Upper lobe of right lung (tissue), 1 donor: ENCODE measurements around the gene CELA1. TPM values are rescaled to one million over a fixed set of nuclear protein-coding genes. Genes with fewer than 3 reads are reported as not detected.
A peak's percentile ranks its signal among the peaks of the same experiment; 100 is the strongest.
"Not testable (repeated sequence)": the region's sequence is repeated elsewhere in the genome, so short reads cannot be mapped to it uniquely, and the experiment has no call there.

Experiments used
- ATAC-seq: fragments of 200-7000 bp; cut with Tn5 transposase; one replicate; pipeline ENCODE4 v1.9.1; 2020; ENCODE audit warnings: mild to moderate bottlenecking, moderate library complexity
- DNase-seq: peaks from one replicate; pipeline ENCODE4 v3.0.0-alpha.2; 2020
- H3K27ac ChIP-seq: fragments of 200-600 bp; one replicate; pipeline ENCODE4 v1.8.0; 2022
- H3K27me3 ChIP-seq: fragments of 200-600 bp; one replicate; pipeline ENCODE4 v1.8.0; 2022; ENCODE audit warnings: mild to moderate bottlenecking
- H3K36me3 ChIP-seq: fragments of 200-600 bp; one replicate; pipeline ENCODE4 v1.8.0; 2022
- H3K4me1 ChIP-seq: fragments of 200-600 bp; one replicate; pipeline ENCODE4 v1.8.0; 2022
- H3K4me3 ChIP-seq: fragments of 200-600 bp; one replicate; pipeline ENCODE4 v1.8.0; 2022; ENCODE audit warnings: mild to moderate bottlenecking
- H3K9me3 ChIP-seq: fragments of 200-600 bp; one replicate; pipeline ENCODE4 v1.8.0; 2022
- intact Hi-C: fragments of 100-400 bp; cut with DNase I; formaldehyde crosslinking; loops from one replicate; pipeline ENCODE4 v1.11.0; 2022
- total RNA-seq: library from RNA; stranded (reverse); fragmentation: NEBNext Ultra II Directional; extraction: Animal tissue kit (Norgen Biotek cat#: 25700); gene quantifications from one replicate; pipeline ENCODE4 v1.2.1, GENCODE V29; 2021
- TF ChIP-seq, protein P1 (sequence below): fragments of 200-600 bp; IDR thresholded peaks from one replicate; pipeline ENCODE4 v1.8.0; 2022; ENCODE audit warnings: antibody characterized with exemption
- donor health status: DM: no; HTN: yes; CAD: no; lungs with severe emphysema.

The CELA1 gene
- total RNA-seq, 1 donor from 2014 or later: not detected

DNA sequence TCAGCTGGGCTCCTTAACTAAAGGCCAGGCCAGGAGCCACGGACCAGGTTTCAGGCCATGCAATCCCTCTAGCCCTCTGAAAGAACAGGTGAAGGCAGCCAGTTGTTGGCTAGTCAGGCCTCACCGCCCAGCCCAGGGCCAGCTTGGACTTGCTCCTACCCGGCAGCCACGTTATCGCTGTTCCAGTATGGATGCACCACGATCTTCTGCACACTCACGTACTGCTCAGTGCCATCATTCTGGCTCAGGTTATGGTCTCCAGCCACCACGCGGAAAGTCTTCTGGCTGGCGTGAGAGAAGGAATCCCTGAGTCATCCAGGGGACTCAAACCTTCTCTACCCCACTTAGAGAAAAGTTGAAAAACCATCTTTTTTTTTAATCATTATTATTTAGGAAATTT, 4.1 kb downstream of the CELA1 start:
- Histone ChIP-seq H3K9me3 (no peaks in the 10 kb centered on the region), H3K27me3 (no peaks in the 10 kb centered on the region), H3K36me3 (no peaks in the 10 kb centered on the region), H3K4me3 (no peak overlapping the region), H3K27ac (no peak overlapping the region), H3K4me1 (peaks cover 5% of the 10 kb centered on the region)
- intact Hi-C loops: loop anchor here (10.0 kb wide), 1 partner anchor 68 kb away; the partner anchor contains the start of gene SMAGP
- no peak for ATAC-seq
- TF ChIP-seq, protein P1, sequence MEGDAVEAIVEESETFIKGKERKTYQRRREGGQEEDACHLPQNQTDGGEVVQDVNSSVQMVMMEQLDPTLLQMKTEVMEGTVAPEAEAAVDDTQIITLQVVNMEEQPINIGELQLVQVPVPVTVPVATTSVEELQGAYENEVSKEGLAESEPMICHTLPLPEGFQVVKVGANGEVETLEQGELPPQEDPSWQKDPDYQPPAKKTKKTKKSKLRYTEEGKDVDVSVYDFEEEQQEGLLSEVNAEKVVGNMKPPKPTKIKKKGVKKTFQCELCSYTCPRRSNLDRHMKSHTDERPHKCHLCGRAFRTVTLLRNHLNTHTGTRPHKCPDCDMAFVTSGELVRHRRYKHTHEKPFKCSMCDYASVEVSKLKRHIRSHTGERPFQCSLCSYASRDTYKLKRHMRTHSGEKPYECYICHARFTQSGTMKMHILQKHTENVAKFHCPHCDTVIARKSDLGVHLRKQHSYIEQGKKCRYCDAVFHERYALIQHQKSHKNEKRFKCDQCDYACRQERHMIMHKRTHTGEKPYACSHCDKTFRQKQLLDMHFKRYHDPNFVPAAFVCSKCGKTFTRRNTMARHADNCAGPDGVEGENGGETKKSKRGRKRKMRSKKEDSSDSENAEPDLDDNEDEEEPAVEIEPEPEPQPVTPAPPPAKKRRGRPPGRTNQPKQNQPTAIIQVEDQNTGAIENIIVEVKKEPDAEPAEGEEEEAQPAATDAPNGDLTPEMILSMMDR: no peak
- DNase-seq: no peak

DNA sequence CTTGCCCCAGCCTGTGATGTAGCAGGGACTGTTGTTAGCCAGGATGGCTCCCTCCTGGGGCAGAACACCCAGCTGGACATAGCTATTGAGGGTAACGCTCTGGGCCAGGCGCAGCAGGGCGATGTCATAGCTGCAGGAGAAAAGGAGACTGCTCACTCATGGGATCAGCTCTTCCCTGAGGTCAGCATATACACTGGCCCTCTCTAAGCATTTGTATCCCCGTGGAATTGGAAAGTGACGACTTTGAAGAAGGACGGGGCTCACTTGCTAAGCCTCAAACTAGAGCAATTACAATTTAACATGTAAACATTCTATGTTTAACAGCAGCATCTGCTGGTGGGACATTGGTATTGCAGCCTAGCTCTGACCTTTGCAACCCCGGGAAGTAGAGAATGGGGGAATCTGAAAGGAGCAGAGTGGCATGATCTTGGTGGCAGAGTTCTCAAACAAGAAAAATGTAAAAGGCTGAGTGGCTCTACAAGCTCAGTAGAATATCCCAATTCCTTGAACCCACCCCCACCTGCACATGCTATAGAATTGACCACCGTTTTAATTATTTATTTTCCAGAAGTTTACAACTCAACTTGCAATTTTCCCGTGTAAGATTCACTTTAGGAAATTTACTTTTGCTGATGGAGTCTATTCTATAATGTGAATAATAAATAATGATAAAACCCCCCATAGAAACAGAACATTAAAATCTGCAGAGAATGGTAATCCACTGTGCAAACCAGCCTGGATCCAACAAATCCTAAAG, 5.0 kb downstream of the CELA1 start:
- peak overlapping the region; percentile 19 for H3K4me3 ChIP-seq
- intact Hi-C loops: loop anchor here (10.0 kb wide), 1 partner anchor 67 kb away; the partner anchor contains the start of gene SMAGP
- peaks cover 5% of the 10 kb centered on the region for H3K4me1 ChIP-seq

DNA sequence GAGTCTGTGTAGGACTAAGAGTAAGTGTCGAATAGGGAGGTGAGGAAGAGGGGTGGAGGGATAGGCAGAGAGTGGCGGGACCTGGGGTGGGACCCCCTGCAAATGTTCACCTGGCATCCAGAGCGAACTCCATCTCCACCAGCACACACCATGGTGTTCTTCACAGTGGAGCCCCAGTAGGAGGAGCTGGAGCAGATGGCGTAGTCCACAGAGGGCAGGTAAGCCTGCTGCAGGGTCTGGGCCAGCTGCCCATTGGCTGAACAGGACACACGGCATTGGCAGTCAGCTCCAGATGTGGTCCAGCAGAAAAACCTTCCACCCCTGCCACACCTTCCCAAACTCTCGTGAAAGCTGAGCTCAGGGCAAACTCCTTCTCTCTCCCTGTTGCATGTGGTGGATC, 6.7 kb downstream of the CELA1 start:
- Histone ChIP-seq H3K4me3 (no peak overlapping the region), H3K4me1 (peaks cover 5% of the 10 kb centered on the region), H3K27me3 (no peaks in the 10 kb centered on the region), H3K27ac (no peak overlapping the region), H3K9me3 (no peaks in the 10 kb centered on the region), H3K36me3 (no peaks in the 10 kb centered on the region)
- DNase-seq (no peak), ATAC-seq (no peak)
- intact Hi-C loops: loop anchor here (10.0 kb wide), 1 partner anchor 65 kb away; the partner anchor contains the start of gene SMAGP
- TF ChIP-seq, protein P1: no peak

More for the DNA sequence above, 5.0 kb downstream of the CELA1 start:
- Histone ChIP-seq H3K27ac (peak overlapping the region; percentile 37), H3K36me3 (no peaks in the 10 kb centered on the region), H3K9me3 (no peaks in the 10 kb centered on the region), H3K27me3 (no peaks in the 10 kb centered on the region)
- no peak for DNase-seq
- TF ChIP-seq, protein P1: peak; percentile 98
- ATAC-seq: peak; percentile 96

DNA sequence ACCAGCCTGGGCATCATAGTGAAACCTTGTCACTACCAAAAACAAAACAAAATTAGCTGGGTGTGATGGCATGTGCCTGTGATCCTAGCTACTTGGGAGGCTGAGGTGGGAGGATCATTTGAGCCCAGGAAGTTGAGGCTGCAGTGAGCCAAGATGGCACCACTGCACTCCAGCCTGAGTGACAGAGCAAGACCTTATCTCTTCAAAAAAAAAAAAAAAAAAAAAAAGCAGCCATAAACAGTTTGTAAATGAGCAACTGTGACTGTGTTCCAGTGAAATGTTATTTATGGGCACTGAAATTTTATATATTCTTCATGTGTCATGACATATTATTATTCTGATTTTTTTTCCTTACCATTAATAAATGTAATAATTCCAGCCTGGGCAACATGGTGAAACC, 9.1 kb downstream of the CELA1 start:
- H3K4me1 ChIP-seq, ATAC-seq, H3K9me3 ChIP-seq, H3K36me3 ChIP-seq, H3K27ac ChIP-seq, H3K4me3 ChIP-seq, DNase-seq, H3K27me3 ChIP-seq, intact Hi-C loops: not testable (repeated sequence)

DNA sequence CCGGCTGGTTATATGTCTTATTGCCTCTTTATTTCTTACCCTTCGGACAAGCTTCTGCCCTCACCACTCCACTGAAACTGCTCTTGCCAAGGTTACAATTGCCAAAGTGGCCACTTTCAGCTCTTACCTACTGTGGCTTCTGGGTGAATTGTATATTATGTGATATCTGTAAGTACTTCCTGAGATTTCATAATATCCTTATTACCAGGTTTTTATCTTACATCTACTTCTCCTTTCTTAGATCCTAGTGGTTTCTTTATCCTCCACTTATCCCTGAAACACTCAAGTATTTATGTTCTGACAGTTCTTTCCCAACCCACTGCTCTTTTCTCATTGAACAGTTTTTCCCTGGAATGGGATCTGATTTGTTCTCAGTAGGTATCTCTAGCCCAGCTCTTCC, 10.5 kb downstream of the CELA1 start:
- peak overlapping the region; percentile 17 for H3K27ac ChIP-seq
- ATAC-seq: peak; percentile 79

DNA sequence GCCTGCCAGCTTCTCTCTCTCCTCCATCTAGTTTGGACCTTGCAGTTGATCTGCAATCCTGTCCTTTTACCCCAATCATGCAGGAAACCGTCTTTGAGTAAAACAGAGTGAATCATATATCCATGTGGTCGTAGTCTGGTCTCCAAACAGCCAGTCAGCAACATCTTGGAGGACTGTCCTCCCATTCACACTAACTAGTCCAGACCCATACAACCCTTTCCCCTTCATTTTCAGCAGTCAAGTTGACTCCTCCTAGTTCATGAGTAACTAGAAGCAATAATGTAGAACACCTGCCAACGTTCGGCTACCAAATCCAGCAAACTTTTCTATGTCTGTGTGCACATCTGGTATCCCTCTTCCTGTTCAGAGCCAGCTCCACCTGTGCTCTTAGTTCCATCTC, 11.7 kb downstream of the CELA1 start:
- no peaks in the 10 kb centered on the region for H3K27me3 ChIP-seq
- no peaks in the 10 kb centered on the region for H3K9me3 ChIP-seq
- H3K4me1 ChIP-seq: no peaks in the 10 kb centered on the region
- ATAC-seq: no peak
- no peaks in the 10 kb centered on the region for H3K36me3 ChIP-seq
- intact Hi-C loops: no loop called here
- TF ChIP-seq, protein P1: no peak
- no peak overlapping the region for H3K27ac ChIP-seq
- H3K4me3 ChIP-seq: no peak overlapping the region
- no peak for DNase-seq

More for the DNA sequence above, 10.5 kb downstream of the CELA1 start:
- Histone ChIP-seq H3K36me3 (no peaks in the 10 kb centered on the region), H3K9me3 (no peaks in the 10 kb centered on the region), H3K4me3 (no peak overlapping the region), H3K4me1 (peaks cover 1% of the 10 kb centered on the region), H3K27me3 (no peaks in the 10 kb centered on the region)
- intact Hi-C loops: no loop called here
- TF ChIP-seq, protein P1: no peak
- no peak for DNase-seq
